Measurements from ENCODE around the gene P4HA2. TPM values are rescaled to one million over a fixed set of nuclear protein-coding genes. Genes with fewer than 3 reads are reported as not detected.

Gene P4HA2
- total and polyA plus RNA-seq, 9 of the 15 experiments (the other 6 are each of a cell fraction or from before 2014, with no cell fraction given): 9.6 to 50.0 (median 12.7) TPM

GRCh38 chr5:132190161-132190817 is 37.4 kb downstream of the P4HA2 start (continued):
- peak; percentile 97 for TF ChIP-seq BHLHE40 (IDR thresholded peaks at IDR 0.05; ENCODE audit: low read length)
- TF ChIP-seq ZNF589 (CRISPR knock-in tag; IDR thresholded peaks at IDR 0.05; ENCODE audit: low read depth): no peak
- TF ChIP-seq THRB (CRISPR knock-in tag; conservative IDR thresholded peaks at IDR 0.05): no peak
- TF ChIP-seq DACH1 (IDR thresholded peaks at IDR 0.05; ENCODE audit: partially characterized antibody): peak; percentile 60
- TF ChIP-seq E2F4 (CRISPR knock-in tag; IDR thresholded peaks at IDR 0.05; ENCODE audit: low read depth): no peak
- no peak for TF ChIP-seq ZNF121 (CRISPR knock-in tag; conservative IDR thresholded peaks at IDR 0.05)
- no peak for TF ChIP-seq ZNF263 (CRISPR knock-in tag; IDR thresholded peaks at IDR 0.05; ENCODE audit: borderline replicate concordance)
- no peak for TF ChIP-seq ZNF507 (tag; conservative IDR thresholded peaks at IDR 0.05)
- TF ChIP-seq GATAD2B (IDR thresholded peaks at IDR 0.05; ENCODE audit: borderline replicate concordance): 0 out of 2 replicates have a peak, but pooled peaks have one; percentile 16
- 0 out of 4 replicates have a peak, but pooled peaks of 1 of the 2 experiments have one; percentile 16 for TF ChIP-seq TBL1XR1 (IDR thresholded peaks at IDR 0.05; ENCODE audit: low read length in 2 of 2)
- no peak for TF ChIP-seq ZNF583 (CRISPR knock-in tag; IDR thresholded peaks at IDR 0.05)
- TF ChIP-seq CBX3 (IDR thresholded peaks at IDR 0.05; ENCODE audit: borderline replicate concordance in 1 of 2, low read length in 2 of 2): peak in 1 of 2 experiments; percentile 75; a peak in 2 of 3 replicates
- TF ChIP-seq MGA (IDR thresholded peaks at IDR 0.05): no peak
- TF ChIP-seq NR3C1 (CRISPR knock-in tag; IDR thresholded peaks at IDR 0.05): no peak
- TF ChIP-seq MAFF (IDR thresholded peaks at IDR 0.05; ENCODE audit: low read length): no peak

Data from K562 (cell line).